GM21529 (cell line): ENCODE measurements around the gene JAK2.
"Not testable (repeated sequence)": the region's sequence is repeated elsewhere in the genome, so short reads cannot be mapped to it uniquely, and the experiment has no call there.

Source experiments
- ATAC-seq: cut with Tn5 transposase; IDR thresholded peaks from one replicate; pipeline ENCODE4 v1.9.1; 2021; ENCODE audit not compliant: unreplicated experiment

The JAK2 gene

DNA sequence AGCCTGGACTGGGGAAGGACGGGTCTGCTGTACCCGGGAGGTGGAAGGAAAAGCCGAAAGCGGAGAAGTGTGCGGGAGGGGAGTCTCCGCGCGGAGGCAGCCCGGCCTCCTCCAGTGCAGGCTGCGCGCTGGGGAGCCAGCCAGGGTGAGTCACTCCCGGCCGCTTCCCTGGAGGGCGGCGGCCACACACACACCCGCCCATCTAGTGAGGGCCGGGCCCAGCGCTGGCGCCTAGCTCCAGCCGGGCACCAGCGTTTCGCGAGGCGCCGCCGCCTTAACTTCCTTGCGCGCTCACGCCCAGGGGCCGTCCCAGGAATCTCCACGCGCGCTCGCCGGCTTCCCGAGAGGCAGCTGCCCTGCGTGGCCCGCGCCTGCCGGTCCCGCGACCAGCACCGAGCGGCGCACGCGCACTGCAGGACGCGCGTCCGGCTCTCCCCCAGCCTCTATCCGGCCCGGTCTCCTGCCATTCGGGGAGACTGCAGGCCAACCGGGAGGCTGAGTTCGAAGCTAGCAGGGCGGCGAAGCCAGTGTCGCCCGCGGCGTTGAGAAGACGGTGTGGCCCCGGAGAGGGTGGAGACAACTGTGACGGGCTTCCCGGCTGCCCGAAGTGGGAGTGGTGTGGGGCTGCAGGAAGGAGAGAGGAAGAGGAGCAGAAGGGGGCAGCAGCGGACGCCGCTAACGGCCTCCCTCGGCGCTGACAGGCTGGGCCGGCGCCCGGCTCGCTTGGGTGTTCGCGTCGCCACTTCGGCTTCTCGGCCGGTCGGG lies at the start of gene JAK2:
JAK2 (plus strand) TSS at position 652 of the 765 bp plus-strand sequence. CDS start 36,716 bp downstream, outside the sequence.
- peak; percentile 68 for ATAC-seq

DNA sequence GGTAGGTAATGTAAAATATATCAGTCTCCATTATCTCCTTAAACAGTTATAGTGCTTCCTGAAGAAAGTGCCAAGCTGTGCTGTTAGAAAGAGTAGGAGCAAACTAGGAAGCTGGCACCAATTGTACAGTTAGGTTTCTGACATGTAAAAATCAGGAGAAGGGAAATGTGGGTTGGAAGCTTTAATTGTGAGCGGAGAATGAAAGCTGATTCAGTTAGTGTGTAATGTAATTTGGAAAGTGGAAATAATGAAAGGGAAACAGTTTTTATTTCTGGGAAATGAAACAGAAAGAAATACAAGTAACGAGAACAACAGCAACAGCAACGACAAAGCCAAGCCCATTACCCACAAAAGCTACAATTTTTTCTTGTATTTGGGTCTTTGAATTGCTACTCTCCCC lies 48.8 kb upstream of the JAK2 start:
- no peak for ATAC-seq

DNA sequence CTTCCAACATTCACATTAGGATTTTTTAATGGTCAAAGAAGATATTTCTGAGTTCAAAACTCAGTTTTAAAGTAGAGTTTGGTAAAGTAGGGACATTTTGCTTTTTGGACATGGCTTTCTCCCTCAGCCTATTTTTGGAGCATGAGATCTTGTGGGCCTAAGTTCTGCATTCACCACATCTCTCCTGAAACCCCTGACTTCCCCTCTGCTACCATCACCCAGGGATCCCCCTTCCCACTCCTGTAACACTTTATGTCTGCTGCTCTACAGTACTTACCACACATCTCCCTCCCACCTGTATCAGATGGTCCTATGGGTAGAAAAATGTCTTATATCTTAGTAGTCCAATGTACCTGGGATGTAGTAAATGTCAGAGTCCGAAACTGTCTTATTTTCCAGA lies 48.2 kb upstream of the JAK2 start:
- ATAC-seq: peak; percentile 63

DNA sequence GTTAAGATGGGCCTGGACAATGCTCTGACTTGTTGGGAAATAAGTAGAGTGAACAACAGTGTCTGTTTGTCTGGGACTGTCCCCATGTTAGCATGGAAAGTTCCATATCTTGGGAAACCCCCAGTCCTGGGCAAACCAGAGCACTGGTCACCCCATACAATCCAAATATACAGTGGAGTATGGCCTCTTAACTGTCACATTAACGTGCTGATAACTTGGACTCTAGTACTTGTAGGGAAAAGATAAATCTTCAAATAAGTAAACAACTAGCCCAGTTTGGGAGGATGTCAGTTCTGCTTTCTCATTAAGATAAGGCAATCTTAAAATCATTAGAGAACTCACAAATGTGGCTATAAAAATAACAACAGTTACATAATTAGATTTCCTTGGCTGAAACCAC lies 47.6 kb upstream of the JAK2 start:
- ATAC-seq: no peak

DNA sequence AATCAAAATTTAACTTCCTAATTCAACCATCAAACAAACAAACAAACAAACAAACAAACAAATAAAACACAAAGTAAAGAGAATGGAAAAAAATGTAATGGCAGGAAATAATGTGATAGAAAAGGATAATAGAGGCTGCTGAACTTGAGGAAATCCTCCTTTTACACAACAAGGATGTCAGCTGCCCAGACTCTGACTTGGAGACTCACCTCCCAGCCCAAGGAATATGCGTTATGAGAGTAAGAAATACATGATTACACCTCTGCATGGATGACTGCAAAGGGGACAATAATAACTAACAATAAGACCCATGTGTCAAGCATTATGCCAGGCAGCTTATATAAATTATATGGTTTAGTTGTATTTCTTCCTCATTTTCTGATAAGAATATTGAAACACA lies 46.6 kb upstream of the JAK2 start:
- ATAC-seq: no peak

DNA sequence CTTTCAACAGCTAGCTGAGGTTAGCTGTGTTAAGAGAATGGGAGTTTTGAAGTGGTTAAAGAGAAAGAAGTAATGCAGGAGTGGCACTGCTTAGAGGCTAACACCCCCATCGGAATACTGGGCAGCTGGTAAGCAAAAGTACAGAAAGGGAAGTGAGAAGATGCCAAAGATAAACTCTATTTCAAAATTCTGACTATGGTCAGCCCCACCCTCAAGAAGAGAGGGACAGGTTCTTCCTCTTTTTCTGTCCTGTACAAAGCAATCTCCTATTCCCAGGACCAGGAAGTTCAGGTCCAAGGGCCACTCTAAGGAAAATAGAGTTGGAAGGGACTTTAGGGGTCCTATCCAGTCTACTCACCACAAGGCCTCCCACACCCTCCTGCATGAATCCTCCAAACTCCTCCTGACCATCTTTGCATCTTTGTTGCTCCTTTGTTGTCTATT lies 45.9 kb upstream of the JAK2 start:
- peak; percentile 88 for ATAC-seq

DNA sequence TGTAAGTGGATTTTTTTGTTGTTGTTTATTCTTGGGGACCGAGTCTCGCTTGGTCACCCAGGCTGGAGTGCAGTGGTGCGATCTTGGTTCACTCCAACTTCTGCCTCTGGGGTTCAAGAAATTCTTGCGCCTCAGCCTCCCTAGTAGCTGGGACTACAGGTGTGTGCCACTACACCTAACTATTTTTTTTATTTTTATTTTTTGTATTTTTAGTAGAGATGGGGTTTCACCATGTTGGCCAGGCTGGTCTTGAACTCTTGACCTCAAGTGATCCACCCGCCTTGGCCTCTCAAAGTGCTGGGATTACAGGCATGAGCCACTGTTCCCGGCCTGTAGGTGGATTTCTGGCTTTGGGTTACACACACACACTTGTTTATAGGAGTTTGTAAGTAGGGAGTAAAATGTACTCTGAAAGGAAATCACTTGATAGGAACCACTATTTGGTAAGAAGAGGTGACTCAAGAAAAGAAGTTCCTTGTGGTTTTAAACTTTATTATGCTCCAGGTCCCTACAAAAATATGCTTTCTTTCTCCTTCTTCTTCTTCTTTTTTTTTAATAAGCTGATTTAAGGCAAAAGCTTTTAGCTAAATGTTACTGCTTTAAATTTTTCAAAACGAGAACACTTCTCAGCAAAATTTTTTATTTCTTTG lies 42.9 kb upstream of the JAK2 start:
- not testable (repeated sequence) for ATAC-seq

DNA sequence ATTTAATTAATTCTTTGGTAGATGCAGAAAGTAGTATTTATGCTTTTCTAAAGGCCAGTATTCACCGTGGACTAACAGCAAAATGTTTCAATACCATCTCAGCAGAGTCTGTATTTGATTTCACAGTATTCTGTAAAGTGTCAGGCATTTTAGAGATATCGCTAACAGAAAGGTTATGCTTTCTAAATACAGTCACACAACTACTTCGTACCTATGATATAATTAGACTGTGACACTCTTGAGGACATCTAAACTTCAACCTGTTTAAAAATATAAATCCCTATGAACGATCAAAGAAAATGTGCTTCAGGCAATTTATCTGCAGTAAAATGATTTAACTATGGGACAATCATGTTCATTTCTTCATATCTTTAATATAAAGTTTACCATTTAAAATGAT lies 41.7 kb upstream of the JAK2 start:
- no peak for ATAC-seq

DNA sequence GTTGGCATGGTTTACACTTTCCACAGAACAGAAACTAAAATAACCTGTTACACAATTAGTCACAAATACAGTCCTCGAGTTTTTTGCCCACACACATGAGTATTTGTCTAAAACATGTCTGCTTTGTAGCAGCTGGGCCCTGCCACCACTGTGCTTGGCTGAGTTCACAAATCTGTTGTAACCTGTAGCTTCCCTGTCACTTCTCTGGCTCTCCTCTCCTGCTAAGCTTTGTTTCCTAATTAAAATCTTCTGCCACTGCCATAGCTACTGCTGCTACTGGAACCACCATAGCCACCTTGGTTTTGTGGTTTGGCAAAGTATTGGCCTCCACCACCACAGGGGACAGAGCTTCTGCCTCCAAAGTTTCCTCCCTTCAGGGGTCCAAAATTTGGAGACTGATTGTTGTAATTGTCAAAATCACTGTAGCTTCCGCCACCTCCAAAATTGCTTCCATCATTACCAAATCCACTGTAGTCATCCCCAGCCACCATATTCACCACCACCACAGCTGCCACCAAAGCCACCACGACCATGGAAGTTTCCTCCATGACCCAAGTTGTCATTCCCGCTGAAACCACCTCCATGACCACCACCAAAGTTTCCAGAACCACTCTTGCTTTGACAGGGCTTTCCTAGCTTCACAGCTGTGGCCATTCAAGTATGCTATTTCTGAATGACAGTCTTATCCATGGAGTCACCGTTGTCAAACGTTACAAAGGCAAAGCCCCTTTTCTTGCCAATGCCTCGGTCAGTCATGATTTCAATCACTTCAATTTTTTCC lies 40.5 kb upstream of the JAK2 start:
- not testable (repeated sequence) for ATAC-seq

DNA sequence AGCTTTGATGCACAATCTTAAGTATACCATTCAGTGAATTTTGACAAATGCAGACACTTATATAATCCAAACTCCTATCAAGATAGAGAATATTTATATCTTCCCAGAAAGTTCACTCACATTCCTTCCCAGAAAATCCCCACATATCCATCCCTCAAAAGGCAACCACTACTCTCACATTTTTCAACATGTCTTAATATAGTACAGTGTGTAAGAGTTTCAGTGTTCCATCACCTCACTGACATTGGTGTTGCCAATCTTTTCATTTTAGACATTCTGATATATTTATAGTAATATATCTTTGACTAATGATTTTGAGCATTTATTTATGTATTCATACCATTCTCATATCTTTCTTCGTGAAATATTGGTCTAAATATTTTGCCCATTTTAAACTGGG lies 38.1 kb upstream of the JAK2 start:
- ATAC-seq: no peak

DNA sequence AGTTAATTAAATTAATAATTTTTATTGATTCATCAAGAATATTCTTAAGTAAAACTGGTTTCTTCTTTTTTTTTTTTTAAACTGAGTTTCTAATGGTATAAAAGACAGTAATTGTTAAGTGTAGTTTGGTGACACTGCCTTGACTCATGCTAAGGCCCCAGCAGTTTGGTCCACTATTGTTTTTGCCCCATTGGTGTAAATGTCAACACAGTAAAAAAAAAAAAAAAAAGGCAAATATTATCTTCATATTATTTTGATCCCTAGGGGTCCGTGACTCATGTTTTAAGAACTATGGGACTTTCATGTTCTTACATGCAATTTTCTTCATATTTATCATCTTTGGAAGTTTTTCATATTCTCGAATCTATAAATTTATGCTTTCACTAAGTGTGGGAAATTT lies 29.2 kb upstream of the JAK2 start:
- ATAC-seq: no peak

DNA sequence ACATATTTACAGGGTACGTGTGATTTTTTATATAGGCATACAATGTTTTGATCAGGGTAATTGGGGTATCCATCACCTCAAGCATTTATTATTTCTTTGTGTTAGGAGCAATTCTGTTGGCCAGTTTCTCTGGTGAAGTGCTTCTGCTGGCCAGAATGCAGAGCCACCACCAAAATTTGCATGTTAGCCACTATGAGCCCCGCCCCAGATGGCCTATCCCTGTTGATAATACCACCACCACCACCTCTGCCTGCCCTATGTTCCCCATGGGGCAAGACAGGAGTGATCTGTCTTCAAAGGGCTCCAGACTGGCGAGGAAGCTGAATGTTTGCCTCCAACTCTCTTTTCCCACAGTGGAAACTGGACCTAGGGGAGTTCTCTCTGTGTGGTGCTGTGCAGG lies 26.0 kb upstream of the JAK2 start:
- no peak for ATAC-seq

DNA sequence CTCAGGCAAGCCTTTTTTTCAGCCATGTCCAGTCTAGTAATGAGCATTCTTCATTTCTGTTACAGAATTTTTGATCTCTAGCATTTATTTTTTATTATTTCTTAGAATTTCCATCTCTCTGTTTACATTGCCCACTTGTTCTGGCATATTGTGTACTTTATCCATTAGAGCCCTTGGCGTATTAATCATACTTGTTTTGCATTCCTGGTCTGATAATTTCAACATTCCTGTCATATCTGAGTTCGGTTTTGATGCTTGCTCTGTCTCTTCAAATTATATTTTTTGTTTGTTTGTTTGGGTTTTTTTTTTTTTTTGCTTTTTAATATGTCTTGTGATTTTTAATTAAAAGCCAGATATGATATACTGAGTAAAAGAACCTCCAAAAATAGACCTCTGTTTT lies 23.0 kb upstream of the JAK2 start:
- no peak for ATAC-seq

DNA sequence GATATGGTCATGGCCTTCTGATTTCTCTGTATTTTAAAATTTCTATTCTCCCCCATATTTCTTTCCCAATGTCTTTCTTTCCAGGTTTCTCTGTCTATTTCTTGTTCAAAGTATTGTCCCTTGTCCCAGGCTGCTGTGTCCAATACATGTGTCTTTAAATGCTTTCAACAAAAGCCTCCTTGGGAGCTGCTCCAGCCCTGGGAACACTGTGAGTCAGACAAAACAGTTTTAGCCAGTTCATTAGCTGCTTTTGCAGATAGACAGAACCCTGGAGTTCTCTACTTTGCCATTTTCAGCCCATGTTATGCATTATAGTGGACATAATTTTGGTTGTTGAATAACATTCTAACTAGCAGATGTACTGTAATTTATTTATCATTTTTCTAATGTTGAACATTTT lies 20.5 kb upstream of the JAK2 start:
- no peak for ATAC-seq

DNA sequence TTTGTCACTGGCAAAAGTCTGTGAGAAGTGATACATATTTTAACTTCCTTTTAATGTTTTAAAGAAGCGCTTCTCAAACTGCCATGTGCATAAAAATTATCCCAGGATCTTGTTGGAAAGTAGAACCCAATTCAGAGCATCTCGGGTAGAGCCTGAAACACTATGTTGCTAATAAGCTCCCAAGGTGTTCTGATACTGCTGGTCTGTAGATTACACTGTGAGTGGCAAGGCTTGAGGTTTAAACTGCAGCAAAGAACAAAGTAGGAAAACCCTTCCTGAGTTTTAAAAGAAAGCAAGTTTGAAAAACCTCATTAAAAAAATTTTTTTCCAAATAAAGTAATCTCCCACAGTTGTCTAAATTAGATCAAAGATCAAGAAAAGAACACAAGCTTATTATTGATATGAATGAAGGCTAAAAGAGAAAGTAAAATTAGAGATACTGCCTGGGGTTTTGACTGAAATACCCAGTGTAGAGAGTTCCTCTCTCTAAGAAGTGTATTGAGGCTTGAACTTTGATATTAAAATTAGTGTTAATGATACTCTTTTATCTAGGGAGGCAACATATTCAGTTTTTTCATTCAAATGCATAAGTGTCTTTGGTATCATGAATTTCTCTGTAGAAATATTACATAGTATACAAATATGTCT lies 19.8 kb upstream of the JAK2 start:
- no peak for ATAC-seq

DNA sequence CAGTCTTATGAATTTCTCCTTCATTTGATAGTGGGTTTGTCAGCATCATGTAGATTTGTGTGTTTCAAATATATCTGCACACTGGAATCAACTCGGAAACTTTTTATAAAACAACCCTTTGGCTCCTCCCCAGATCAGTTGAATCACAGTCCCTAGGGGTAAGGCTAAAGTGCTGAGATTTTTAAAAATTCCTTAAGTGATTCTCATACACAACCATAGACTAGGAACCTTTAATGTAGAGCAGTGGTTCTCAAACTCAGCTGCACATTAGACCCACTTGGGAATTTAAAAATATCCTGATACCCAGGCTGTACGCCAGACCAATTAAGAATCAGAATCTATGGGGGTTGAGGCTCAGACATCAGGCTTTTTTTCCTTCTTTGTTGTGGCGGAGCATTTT lies 17.5 kb upstream of the JAK2 start:
- no peak for ATAC-seq

DNA sequence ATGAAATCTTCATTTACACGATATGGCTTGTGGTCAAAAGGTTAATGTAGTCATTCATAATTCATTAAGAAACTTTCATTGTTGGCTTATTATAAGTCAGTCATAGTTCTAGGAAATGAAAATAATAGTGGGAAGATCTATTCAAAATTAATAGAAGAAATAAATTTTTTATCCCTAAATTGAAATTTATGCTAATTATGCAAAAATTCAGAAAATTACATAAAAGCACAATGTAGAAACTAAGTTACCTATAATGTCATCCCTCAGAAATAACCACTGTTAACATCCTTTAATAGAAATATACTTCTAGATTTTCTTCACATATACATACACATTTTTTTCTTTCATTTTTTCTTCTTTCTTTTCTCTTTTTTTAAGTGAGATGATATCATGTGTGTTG lies 15.9 kb upstream of the JAK2 start:
- ATAC-seq: no peak

DNA sequence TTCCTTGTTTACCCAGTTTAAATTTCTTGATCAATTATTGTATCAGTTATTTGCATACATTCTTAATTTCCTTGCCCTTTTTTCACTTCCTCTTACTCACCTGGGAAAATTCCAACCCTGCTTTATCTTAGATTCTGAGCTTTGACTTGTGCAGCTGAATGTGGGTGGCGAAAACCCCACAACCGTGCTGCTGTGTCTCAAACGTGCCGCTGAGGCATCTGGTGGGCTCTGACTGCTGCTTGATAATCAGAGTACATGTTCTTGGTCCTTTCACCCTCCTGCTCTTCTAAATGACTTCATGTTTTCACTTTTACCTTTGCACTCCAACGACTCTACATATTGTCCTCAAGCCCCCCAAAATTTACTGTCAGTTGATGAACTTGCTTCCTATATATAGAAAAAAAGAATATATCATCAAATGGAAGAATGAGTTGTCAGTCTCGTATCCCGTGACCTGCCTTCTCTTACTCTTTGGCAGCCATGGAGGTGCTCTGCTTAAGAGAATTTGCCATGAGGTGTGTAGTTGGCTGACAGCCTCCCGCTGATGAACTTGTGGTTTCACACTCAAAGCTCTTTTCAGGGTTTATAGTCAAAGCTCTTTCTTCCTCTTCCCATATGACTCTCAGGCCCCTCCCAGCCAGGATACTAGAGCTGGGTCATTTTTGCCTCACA lies 14.0 kb upstream of the JAK2 start:
- ATAC-seq: peak; percentile 93

DNA sequence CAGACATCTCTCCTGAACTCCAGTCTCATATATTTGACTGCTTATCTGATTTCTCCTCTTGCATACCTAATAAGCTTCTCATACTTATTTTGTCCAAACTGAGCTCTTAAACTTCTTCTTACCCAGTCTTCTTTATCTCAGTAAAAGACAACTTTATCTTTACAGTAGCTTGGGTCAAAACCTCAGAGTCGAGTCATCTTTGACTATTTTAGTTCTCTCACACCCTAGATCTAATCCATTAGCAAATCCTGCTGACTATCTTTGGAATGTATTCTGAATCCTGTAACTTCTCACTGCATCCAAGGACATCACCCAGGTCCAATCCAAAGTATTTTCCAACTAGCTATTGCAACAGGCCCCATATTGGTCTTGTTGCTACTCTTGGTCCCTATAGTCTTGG lies 11.8 kb upstream of the JAK2 start:
- no peak for ATAC-seq

DNA sequence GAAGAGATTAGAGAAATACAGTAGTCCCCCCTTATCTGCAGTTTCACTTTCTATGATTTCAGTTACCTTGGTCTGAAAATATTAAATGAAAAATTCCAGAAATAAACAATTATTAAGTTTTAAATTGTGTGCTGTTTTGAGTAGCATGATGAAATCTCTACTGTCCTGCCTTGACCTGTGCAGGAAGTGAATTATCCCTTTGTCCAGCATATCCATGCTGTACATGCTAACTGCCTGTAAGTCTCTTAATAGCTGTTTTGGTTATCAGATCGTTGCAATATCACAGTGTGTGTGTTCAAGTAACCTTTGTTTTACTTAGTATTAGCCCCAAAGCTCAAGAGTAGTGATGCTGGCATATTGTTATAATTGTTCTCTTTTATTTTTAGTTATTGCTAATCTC lies 11.2 kb upstream of the JAK2 start:
- ATAC-seq: no peak

DNA sequence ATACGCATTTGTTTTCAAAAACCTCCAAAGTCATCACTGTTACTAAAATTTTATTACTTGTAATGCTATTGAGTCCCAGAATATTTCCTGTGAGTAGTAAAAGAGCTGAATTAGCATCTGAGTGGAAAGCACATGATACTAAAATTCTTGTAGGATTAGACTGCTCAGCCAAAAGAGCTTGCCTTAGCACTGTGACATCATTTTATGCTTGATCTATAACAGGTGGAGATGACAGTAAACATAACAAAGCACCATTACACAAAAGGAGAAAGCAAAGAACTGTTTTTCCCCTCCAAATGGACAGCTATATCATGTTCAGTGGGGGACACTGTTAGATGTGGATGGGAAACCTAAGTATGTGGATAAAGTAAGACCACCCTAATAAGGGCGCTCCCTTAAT lies 5.8 kb upstream of the JAK2 start:
- ATAC-seq: no peak
